HepG2 (cell line): ENCODE results near the gene SENP5. TPM values are rescaled to one million over a fixed set of nuclear protein-coding genes. Genes with fewer than 3 reads are reported as not detected.

ENCODE experiments used
- DR1 ChIP-seq: sonication (generic); formaldehyde crosslinking; IDR thresholded peaks from 2 replicates; pipeline ENCODE4 v1.8.0; 2021; ENCODE audit warnings: mild to moderate bottlenecking, missing genetic modification reagents, inconsistent platforms
- GPN1 ChIP-seq: sonication (generic); formaldehyde crosslinking; IDR thresholded peaks from 2 replicates; pipeline ENCODE4 v1.5.1; 2020; ENCODE audit warnings: missing genetic modification reagents, borderline replicate concordance
- KLF15 ChIP-seq: sonication (generic); formaldehyde crosslinking; IDR thresholded peaks from 2 replicates; pipeline ENCODE4 v1.8.1; 2023; ENCODE audit warnings: borderline replicate concordance, mild to moderate bottlenecking, inconsistent platforms, missing genetic modification reagents, mixed read lengths
- MIER2 ChIP-seq: IDR thresholded peaks from 2 replicates; pipeline ENCODE4 v1.6.1; 2016; ENCODE audit warnings: missing biosample characterization, missing genetic modification reagents
- MTA3 ChIP-seq: sonication (generic); formaldehyde crosslinking; IDR thresholded peaks from 2 replicates; pipeline ENCODE4 v1.4.0; 2020; ENCODE audit warnings: missing genetic modification reagents
- NFE2L1 ChIP-seq: sonication (generic); formaldehyde crosslinking; IDR thresholded peaks from 2 replicates; pipeline ENCODE4 v1.4.0; 2020; ENCODE audit warnings: missing genetic modification reagents, mild to moderate bottlenecking, borderline replicate concordance
- RAD21 ChIP-seq: fragments of 450-650 bp; formaldehyde crosslinking; IDR thresholded peaks from 2 replicates; pipeline ENCODE4 v1.5.0; 2020; ENCODE audit warnings: mild to moderate bottlenecking
- RFXAP ChIP-seq: sonication (generic); formaldehyde crosslinking; IDR thresholded peaks from 2 replicates; pipeline ENCODE4 v1.4.0; 2020; ENCODE audit warnings: missing genetic modification reagents, borderline replicate concordance
- SMARCE1 ChIP-seq: fragments of 450-650 bp; IDR thresholded peaks from 2 replicates; pipeline ENCODE4 v1.6.1; 2017; ENCODE audit warnings: borderline replicate concordance
- TARDBP ChIP-seq: sonication (generic); formaldehyde crosslinking; IDR thresholded peaks from 2 replicates; pipeline ENCODE4 v1.8.0; 2022; ENCODE audit warnings: mild to moderate bottlenecking, missing genetic modification reagents
- TBP ChIP-seq: sonication (generic); formaldehyde crosslinking; IDR thresholded peaks from 2 replicates; pipeline ENCODE4 v1.5.0; 2020; ENCODE audit warnings: missing genetic modification reagents
- THAP11 ChIP-seq: IDR thresholded peaks from 2 replicates; pipeline ENCODE4 v1.6.1; 2016; ENCODE audit warnings: missing biosample characterization, missing genetic modification reagents
- XBP1 ChIP-seq: sonication (generic); formaldehyde crosslinking; IDR thresholded peaks from 2 replicates; pipeline ENCODE4 v1.5.0; 2020; ENCODE audit warnings: missing genetic modification reagents
- ZFP82 ChIP-seq: sonication (generic); formaldehyde crosslinking; IDR thresholded peaks from 2 replicates; pipeline ENCODE4 v1.5.1; 2020; ENCODE audit warnings: mild to moderate bottlenecking, missing genetic modification reagents, borderline replicate concordance
- ZNF17 ChIP-seq: sonication (generic); formaldehyde crosslinking; IDR thresholded peaks from 2 replicates; pipeline ENCODE4 v1.5.0; 2020; ENCODE audit warnings: mild to moderate bottlenecking, missing genetic modification reagents
- ZNF260 ChIP-seq: sonication (generic); formaldehyde crosslinking; IDR thresholded peaks from 2 replicates; pipeline ENCODE4 v1.4.0; 2020; ENCODE audit warnings: missing genetic modification reagents, low read depth, mild to moderate bottlenecking, borderline replicate concordance
- ZNF33A ChIP-seq: sonication (generic); formaldehyde crosslinking; IDR thresholded peaks from 2 replicates; pipeline ENCODE4 v1.5.1; 2020; ENCODE audit warnings: missing genetic modification reagents, mild to moderate bottlenecking, moderate library complexity, borderline replicate concordance
- ZNF431 ChIP-seq: sonication (generic); formaldehyde crosslinking; IDR thresholded peaks from 2 replicates; pipeline ENCODE4 v1.9.0; 2022; ENCODE audit warnings: missing genetic modification reagents, low read depth, mild to moderate bottlenecking, borderline replicate concordance
- ZNF883 ChIP-seq: sonication (generic); formaldehyde crosslinking; IDR thresholded peaks from 2 replicates; pipeline ENCODE4 v1.5.1; 2020; ENCODE audit warnings: mild to moderate bottlenecking, missing genetic modification reagents; ENCODE audit errors: not compliant biosample characterization
- polyA plus RNA-seq, 8 experiments: library from polyadenylated mRNA; depleted of rRNA in 3 of 8; stranded (reverse) in 7 of 8; unstranded in 1 of 8; fragments of >200 nt; fragmentation: Illumina TruSeq in 4 of 8; extraction: Trizol in 4 of 8; gene quantifications; 2 replicates each; pipeline versions ENCODE4 v1.2.1 to v1.2.3, GENCODE V29; 2011 to 2016; ENCODE audit warnings: low read depth in 4 of 8, missing spikeins in 1 of 8, mixed read lengths in 1 of 8; ENCODE audit not compliant: insufficient read depth in 1 of 8
- total RNA-seq, 5 experiments: library from RNA; depleted of rRNA; stranded (reverse); fragments of >200 nt; fragmentation: Illumina TruSeq; extraction: Trizol; gene quantifications; 2 replicates each; pipeline ENCODE4 v1.2.3, GENCODE V29; 2016; ENCODE audit warnings: low read depth in 1 of 5
- TF ChIP-seq, protein P1 (sequence below): sonication (generic); formaldehyde crosslinking; IDR thresholded peaks from 2 replicates; pipeline ENCODE4 v1.8.0; 2022; ENCODE audit warnings: mild to moderate bottlenecking, missing genetic modification reagents; ENCODE audit not compliant: insufficient replicate concordance
- TF ChIP-seq, protein P2 (sequence below): IDR thresholded peaks from 2 replicates; pipeline ENCODE4 v1.6.1; 2012; ENCODE audit warnings: low read depth, low read length, improper control_type of control experiment
- TF ChIP-seq, protein P3 (sequence below): sonication (generic); formaldehyde crosslinking; IDR thresholded peaks from 2 replicates; pipeline ENCODE4 v1.8.0; 2022; ENCODE audit warnings: missing genetic modification reagents, mild to moderate bottlenecking, borderline replicate concordance
- TF ChIP-seq, protein P4 (sequence below): sonication (generic); formaldehyde crosslinking; IDR thresholded peaks from 2 replicates; pipeline ENCODE4 v1.5.0; 2020; ENCODE audit warnings: mild to moderate bottlenecking, missing genetic modification reagents, borderline replicate concordance

The SENP5 gene
- total and polyA plus RNA-seq, 2 of the 13 experiments (the other 11 are each of a cell fraction or from before 2014, with no cell fraction given) = 17.6 to 30.9 TPM

DNA sequence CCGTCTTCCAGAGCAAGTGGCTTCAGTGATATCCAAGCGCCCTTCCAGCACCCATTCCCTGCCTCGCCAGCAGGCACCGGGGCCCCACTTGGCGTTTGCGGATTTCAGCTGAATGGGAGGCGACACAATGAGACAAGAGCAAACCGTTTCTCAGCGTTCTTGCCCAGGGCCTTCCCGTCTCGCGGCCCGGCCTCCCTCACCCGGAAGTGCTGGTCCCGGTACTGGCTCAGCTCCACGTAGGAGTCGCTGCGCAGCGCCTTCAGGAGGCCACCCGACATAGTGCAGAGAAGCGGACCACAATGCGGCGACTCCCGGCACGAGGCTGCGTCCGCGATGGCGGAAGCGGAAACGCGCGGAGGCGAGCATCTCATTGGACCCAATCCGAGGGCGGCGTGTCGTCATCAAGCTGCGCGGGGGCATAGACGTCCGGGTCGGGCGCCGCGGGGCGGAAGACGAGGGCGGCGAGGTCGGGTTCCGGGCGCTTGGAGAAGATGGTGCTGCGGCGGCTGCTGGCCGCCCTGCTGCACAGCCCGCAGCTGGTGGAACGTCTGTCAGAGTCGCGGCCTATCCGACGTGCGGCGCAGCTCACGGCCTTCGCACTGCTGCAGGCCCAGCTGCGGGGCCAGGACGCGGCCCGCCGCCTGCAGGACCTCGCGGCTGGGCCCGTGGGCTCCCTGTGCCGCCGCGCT lies 74.7 kb downstream of the SENP5 start, which contains the start of gene NCBP2 (continued):
- TF ChIP-seq, protein P1, sequence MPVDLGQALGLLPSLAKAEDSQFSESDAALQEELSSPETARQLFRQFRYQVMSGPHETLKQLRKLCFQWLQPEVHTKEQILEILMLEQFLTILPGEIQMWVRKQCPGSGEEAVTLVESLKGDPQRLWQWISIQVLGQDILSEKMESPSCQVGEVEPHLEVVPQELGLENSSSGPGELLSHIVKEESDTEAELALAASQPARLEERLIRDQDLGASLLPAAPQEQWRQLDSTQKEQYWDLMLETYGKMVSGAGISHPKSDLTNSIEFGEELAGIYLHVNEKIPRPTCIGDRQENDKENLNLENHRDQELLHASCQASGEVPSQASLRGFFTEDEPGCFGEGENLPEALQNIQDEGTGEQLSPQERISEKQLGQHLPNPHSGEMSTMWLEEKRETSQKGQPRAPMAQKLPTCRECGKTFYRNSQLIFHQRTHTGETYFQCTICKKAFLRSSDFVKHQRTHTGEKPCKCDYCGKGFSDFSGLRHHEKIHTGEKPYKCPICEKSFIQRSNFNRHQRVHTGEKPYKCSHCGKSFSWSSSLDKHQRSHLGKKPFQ = peak; percentile 9
- TF ChIP-seq SMARCE1 (no peak), THAP11 (CRISPR knock-in tag) (peak; percentile 96), KLF15 (CRISPR knock-in tag) (no peak; the same call in 1 of the 2 replicates), XBP1 (CRISPR knock-in tag) (no peak), RAD21 (peak; percentile 75), ZNF260 (CRISPR knock-in tag) (no peak; the same call in 1 of the 2 replicates), MTA3 (CRISPR knock-in tag) (no peak), TBP (no peak), ZFP82 (CRISPR knock-in tag) (no peak; the same call in none of the 2 replicates), ZNF17 (CRISPR knock-in tag) (no peak), TARDBP (CRISPR knock-in tag) (peak; percentile 89), ZNF431 (CRISPR knock-in tag) (peak; percentile 64; the same call in 1 of the 2 replicates), DR1 (peak; percentile 90), NFE2L1 (no peak), GPN1 (CRISPR knock-in tag) (no peak; the same call in 1 of the 2 replicates), ZNF883 (CRISPR knock-in tag) (peak; percentile 26), MIER2 (CRISPR knock-in tag) (peak; percentile 76; the same call in 1 of the 2 replicates), ZNF33A (CRISPR knock-in tag) (no peak), RFXAP (CRISPR knock-in tag) (peak; percentile 91)
- TF ChIP-seq, protein P2, sequence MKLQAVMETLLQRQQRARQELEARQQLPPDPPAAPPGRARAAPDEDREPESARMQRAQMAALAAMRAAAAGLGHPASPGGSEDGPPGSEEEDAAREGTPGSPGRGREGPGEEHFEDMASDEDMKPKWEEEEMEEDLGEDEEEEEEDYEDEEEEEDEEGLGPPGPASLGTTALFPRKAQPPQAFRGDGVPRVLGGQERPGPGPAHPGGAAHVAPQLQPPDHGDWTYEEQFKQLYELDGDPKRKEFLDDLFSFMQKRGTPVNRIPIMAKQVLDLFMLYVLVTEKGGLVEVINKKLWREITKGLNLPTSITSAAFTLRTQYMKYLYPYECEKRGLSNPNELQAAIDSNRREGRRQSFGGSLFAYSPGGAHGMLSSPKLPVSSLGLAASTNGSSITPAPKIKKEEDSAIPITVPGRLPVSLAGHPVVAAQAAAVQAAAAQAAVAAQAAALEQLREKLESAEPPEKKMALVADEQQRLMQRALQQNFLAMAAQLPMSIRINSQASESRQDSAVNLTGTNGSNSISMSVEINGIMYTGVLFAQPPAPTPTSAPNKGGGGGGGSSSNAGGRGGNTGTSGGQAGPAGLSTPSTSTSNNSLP = 0 out of 2 replicates have a peak, but pooled peaks have one; percentile 17
- TF ChIP-seq, protein P3, sequence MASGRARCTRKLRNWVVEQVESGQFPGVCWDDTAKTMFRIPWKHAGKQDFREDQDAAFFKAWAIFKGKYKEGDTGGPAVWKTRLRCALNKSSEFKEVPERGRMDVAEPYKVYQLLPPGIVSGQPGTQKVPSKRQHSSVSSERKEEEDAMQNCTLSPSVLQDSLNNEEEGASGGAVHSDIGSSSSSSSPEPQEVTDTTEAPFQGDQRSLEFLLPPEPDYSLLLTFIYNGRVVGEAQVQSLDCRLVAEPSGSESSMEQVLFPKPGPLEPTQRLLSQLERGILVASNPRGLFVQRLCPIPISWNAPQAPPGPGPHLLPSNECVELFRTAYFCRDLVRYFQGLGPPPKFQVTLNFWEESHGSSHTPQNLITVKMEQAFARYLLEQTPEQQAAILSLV (CRISPR knock-in tag) = peak; percentile 41; the same call in 1 of the 2 replicates
- TF ChIP-seq, protein P4, sequence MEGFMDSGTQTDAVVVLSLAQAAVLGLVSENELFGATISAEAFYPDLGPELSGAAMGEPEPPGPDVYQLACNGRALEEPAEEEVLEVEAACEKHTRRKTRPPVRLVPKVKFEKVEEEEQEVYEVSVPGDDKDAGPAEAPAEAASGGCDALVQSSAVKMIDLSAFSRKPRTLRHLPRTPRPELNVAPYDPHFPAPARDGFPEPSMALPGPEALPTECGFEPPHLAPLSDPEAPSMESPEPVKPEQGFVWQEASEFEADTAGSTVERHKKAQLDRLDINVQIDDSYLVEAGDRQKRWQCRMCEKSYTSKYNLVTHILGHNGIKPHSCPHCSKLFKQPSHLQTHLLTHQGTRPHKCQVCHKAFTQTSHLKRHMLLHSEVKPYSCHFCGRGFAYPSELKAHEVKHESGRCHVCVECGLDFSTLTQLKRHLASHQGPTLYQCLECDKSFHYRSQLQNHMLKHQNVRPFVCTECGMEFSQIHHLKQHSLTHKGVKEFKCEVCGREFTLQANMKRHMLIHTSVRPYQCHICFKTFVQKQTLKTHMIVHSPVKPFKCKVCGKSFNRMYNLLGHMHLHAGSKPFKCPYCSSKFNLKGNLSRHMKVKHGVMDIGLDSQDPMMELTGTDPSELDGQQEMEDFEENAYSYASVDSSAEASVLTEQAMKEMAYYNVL (CRISPR knock-in tag) = peak; percentile 94
